Hepatocyte (in vitro differentiated cells): ENCODE measurements around the gene ZNF547. TPM values are rescaled to one million over a fixed set of nuclear protein-coding genes. Genes with fewer than 3 reads are reported as not detected.

Experiments
- DNase-seq: peaks from one replicate; pipeline ENCODE4 v3.0.0-alpha.2; 2016; ENCODE audit warnings: low spot score
- H2AFZ ChIP-seq: fragments of 200-600 bp; sonication (generic); 2 replicates; pipeline ENCODE4 v1.6.0; 2016; ENCODE audit warnings: antibody characterized with exemption, mild to moderate bottlenecking
- H3K27ac ChIP-seq: fragments of 200-600 bp; sonication (generic); 2 replicates; pipeline ENCODE4 v1.5.1; 2016; ENCODE audit warnings: mild to moderate bottlenecking
- H3K27me3 ChIP-seq: fragments of 200-600 bp; sonication (generic); 2 replicates; pipeline ENCODE4 v1.6.1; 2016
- H3K36me3 ChIP-seq: fragments of 200-600 bp; sonication (generic); replicated peaks from 2 replicates; pipeline ENCODE4 v1.5.1; 2016; ENCODE audit warnings: low read depth; ENCODE audit not compliant: insufficient read depth
- H3K4me1 ChIP-seq: fragments of 200-600 bp; sonication (generic); 2 replicates; pipeline ENCODE4 v1.5.1; 2016; ENCODE audit warnings: mild to moderate bottlenecking, moderate library complexity; ENCODE audit not compliant: insufficient read depth
- H3K4me2 ChIP-seq: fragments of 200-600 bp; sonication (generic); 2 replicates; pipeline ENCODE4 v1.6.0; 2016
- H3K4me3 ChIP-seq: fragments of 200-600 bp; sonication (generic); 2 replicates; pipeline ENCODE4 v1.5.1; 2016; ENCODE audit warnings: mild to moderate bottlenecking
- H3K79me2 ChIP-seq: fragments of 200-600 bp; sonication (generic); 2 replicates; pipeline ENCODE4 v1.6.0; 2017; ENCODE audit warnings: mild to moderate bottlenecking
- H3K9me2 ChIP-seq: fragments of 200-600 bp; sonication (generic); replicated peaks from 2 replicates; pipeline ENCODE4 v1.6.0; 2017; ENCODE audit warnings: mild to moderate bottlenecking; ENCODE audit not compliant: insufficient read depth
- H3K9me3 ChIP-seq: fragments of 200-600 bp; sonication (generic); 2 replicates; pipeline ENCODE4 v1.5.1; 2016; ENCODE audit warnings: low read depth, mild to moderate bottlenecking
- H4K20me1 ChIP-seq: fragments of 200-600 bp; sonication (generic); 2 replicates; pipeline ENCODE4 v1.6.0; 2016; ENCODE audit warnings: mild to moderate bottlenecking; ENCODE audit not compliant: insufficient read depth, poor library complexity, severe bottlenecking
- EZH2 ChIP-seq: fragments of 200-600 bp; sonication (generic); IDR thresholded peaks from 2 replicates; pipeline ENCODE4 v1.6.1; 2016; ENCODE audit warnings: antibody characterized with exemption, mild to moderate bottlenecking, borderline replicate concordance
- EZH2phosphoT487 ChIP-seq: fragments of 200-600 bp; sonication (generic); IDR thresholded peaks from one replicate; pipeline ENCODE4 v1.6.1; 2018; ENCODE audit warnings: antibody characterized with exemption, mild to moderate bottlenecking, low read depth, moderate library complexity; ENCODE audit not compliant: unreplicated experiment, severe bottlenecking
- WGBS: methylation state at CpG from one replicate; pipeline ENCODE4 v1.1.6; 2016; ENCODE audit warnings: low lambda C conversion rate; ENCODE audit errors: missing lambda C conversion rate; 5-methylcytosine and 5-hydroxymethylcytosine counted together
- polyA plus RNA-seq: library from polyadenylated mRNA; unstranded; fragments of >200 nt; fragmentation: Nextera tagmentation; extraction: Ambion mirVana; gene quantifications from 2 replicates; pipeline ENCODE4 v1.2.1, GENCODE V29; 2016
- total RNA-seq: library from RNA; depleted of rRNA; stranded (reverse); fragments of >200 nt; gene quantifications from 2 replicates; pipeline ENCODE4 v1.2.3, GENCODE V29; 2014
- TF ChIP-seq, protein P1 (sequence below): fragments of 200-600 bp; sonication (generic); IDR thresholded peaks from 2 replicates; pipeline ENCODE4 v1.5.1; 2016; ENCODE audit warnings: antibody characterized with exemption, mild to moderate bottlenecking; ENCODE audit not compliant: poor library complexity

ZNF547 gene
- total and polyA plus RNA-seq, 2 experiments from 2014 or later = 1.8 to 5.2 TPM

DNA sequence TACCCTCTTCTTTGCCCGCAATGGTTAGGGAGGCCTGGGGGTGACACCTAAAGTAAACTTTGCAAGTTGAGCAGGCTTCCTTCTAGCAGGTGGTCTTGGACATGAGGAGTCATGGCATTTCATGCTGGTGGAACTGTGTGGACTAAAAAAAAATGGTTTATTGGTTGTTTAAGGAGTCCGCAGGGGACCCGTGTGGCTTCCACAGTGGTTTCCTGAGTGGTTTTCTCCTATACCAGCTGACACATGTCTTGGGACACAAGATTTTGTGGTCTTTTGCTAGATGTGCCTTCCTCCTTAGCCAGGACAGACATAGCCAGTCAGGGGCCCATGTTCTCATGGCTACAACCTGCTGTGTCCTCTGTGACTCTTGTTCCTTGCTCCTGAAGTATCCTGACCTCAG, 41.6 kb upstream of the ZNF547 start:
- H3K4me3 ChIP-seq = peak overlapping the region; percentile 56

DNA sequence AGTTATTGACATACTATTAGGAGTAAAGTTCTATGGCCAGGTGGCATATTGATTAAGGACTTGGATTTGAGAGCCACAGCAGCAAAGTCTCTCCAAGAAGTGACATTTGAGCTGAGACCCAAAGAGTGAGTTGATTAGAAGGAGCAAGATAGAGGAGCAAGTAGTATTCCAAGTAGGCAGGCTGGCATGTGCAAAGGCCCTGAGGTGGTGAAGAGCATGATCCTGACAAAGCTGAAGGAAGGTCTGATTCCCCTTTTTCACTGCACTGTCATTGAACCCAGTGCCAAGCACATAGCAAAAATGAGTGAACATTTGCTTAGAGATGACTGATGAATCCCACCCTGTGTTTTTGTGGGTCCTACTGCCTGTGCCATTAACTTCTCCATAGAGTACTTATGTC, 38.4 kb upstream of the ZNF547 start:
- H3K27me3 ChIP-seq = no peaks in the 10 kb centered on the region
- H3K9me3 ChIP-seq = no peaks in the 10 kb centered on the region
- no peak overlapping the region for H3K4me2 ChIP-seq
- H3K79me2 ChIP-seq = peaks cover 26% of the 10 kb centered on the region
- H3K4me1 ChIP-seq = peaks cover 9% of the 10 kb centered on the region
- no peak overlapping the region for H3K4me3 ChIP-seq
- TF ChIP-seq, protein P1, sequence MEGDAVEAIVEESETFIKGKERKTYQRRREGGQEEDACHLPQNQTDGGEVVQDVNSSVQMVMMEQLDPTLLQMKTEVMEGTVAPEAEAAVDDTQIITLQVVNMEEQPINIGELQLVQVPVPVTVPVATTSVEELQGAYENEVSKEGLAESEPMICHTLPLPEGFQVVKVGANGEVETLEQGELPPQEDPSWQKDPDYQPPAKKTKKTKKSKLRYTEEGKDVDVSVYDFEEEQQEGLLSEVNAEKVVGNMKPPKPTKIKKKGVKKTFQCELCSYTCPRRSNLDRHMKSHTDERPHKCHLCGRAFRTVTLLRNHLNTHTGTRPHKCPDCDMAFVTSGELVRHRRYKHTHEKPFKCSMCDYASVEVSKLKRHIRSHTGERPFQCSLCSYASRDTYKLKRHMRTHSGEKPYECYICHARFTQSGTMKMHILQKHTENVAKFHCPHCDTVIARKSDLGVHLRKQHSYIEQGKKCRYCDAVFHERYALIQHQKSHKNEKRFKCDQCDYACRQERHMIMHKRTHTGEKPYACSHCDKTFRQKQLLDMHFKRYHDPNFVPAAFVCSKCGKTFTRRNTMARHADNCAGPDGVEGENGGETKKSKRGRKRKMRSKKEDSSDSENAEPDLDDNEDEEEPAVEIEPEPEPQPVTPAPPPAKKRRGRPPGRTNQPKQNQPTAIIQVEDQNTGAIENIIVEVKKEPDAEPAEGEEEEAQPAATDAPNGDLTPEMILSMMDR = no peak
- no peak for TF ChIP-seq EZH2
- TF ChIP-seq EZH2phosphoT487 = no peak
- no peaks in the 10 kb centered on the region for H4K20me1 ChIP-seq
- no peak overlapping the region for H2AFZ ChIP-seq
- no peak overlapping the region for H3K27ac ChIP-seq
- H3K9me2 ChIP-seq = no peaks in the 10 kb centered on the region
- DNase-seq = no peak
- H3K36me3 ChIP-seq = no peaks in the 10 kb centered on the region

More for the DNA sequence above, 41.6 kb upstream of the ZNF547 start:
- no peaks in the 10 kb centered on the region for H3K9me3 ChIP-seq
- H3K79me2 ChIP-seq = peaks cover 26% of the 10 kb centered on the region
- H3K36me3 ChIP-seq = no peaks in the 10 kb centered on the region
- no peaks in the 10 kb centered on the region for H4K20me1 ChIP-seq
- no peaks in the 10 kb centered on the region for H3K9me2 ChIP-seq
- TF ChIP-seq EZH2phosphoT487 (no peak), EZH2 (no peak)
- TF ChIP-seq, protein P1 = no peak
- no peak overlapping the region for H3K27ac ChIP-seq
- WGBS = 89% methylated on average over 3 of the region's 3 CpGs
- peaks cover 15% of the 10 kb centered on the region for H3K27me3 ChIP-seq
- H3K4me2 ChIP-seq = peak overlapping the region; percentile 84
- peaks cover 9% of the 10 kb centered on the region for H3K4me1 ChIP-seq
- no peak overlapping the region for H2AFZ ChIP-seq
- DNase-seq = no peak

DNA sequence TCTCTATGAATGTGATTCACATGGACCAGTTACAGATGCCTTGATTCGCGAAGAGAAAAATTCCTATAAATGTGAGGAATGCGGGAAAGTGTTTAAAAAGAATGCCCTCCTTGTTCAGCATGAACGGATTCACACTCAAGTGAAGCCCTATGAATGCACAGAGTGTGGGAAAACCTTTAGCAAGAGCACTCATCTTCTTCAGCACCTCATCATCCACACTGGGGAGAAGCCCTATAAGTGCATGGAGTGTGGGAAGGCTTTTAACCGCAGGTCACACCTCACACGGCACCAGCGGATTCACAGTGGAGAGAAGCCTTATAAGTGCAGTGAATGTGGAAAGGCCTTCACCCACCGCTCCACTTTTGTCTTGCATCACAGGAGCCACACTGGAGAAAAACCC, 35.4 kb upstream of the ZNF547 start:
- no peak for DNase-seq
- TF ChIP-seq, protein P1 = no peak
- TF ChIP-seq EZH2 (no peak), EZH2phosphoT487 (no peak)
- H2AFZ ChIP-seq = no peak overlapping the region
- no peaks in the 10 kb centered on the region for H3K36me3 ChIP-seq
- H4K20me1 ChIP-seq = no peaks in the 10 kb centered on the region
- no peaks in the 10 kb centered on the region for H3K9me3 ChIP-seq
- no peaks in the 10 kb centered on the region for H3K27me3 ChIP-seq
- WGBS = 97% methylated on average over 8 of the region's 8 CpGs
- no peaks in the 10 kb centered on the region for H3K79me2 ChIP-seq
- H3K4me1 ChIP-seq = no peaks in the 10 kb centered on the region
- no peaks in the 10 kb centered on the region for H3K9me2 ChIP-seq
- H3K4me3 ChIP-seq = no peak overlapping the region
- no peak overlapping the region for H3K27ac ChIP-seq
- H3K4me2 ChIP-seq = no peak overlapping the region

DNA sequence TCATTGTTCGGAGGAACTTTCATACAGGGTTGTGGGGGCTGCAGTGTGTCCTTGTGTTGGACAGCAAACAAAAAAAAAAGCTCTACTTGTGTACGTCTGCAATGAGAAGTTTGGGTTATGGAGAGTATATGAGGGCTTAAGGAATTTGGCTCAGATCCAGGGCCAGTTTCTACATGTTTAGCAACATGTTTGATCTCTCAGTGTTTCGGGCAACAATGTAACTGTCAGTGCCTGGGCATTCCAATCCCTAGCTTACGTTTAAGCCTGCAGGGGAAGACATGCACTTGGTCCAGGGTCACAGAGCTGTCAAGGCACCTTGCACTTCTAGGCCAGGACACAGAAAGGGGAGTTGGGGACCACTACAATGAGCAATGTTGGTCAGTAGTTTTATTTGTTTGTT, 29.2 kb upstream of the ZNF547 start:
- TF ChIP-seq EZH2phosphoT487 (no peak), EZH2 (no peak)
- TF ChIP-seq, protein P1 = no peak
- Histone ChIP-seq H3K36me3 (no peaks in the 10 kb centered on the region), H3K27ac (peak overlapping the region; percentile 43), H3K9me3 (no peaks in the 10 kb centered on the region), H4K20me1 (no peaks in the 10 kb centered on the region), H3K27me3 (no peaks in the 10 kb centered on the region), H3K4me2 (no peak overlapping the region), H2AFZ (no peak overlapping the region), H3K9me2 (no peaks in the 10 kb centered on the region), H3K4me1 (no peaks in the 10 kb centered on the region), H3K79me2 (no peaks in the 10 kb centered on the region), H3K4me3 (no peak overlapping the region)
- peak; percentile 51 for DNase-seq
- WGBS = 68% methylated on average over 4 of the region's 4 CpGs
